Panc1 (cell line): ENCODE results near the gene ERC2. TPM values are rescaled to one million over a fixed set of nuclear protein-coding genes. Genes with fewer than 3 reads are reported as not detected.

Experiments
- ATAC-seq: fragments of 200-7000 bp; cut with Tn5 transposase; 2 replicates; pipeline ENCODE4 v1.9.1; 2020; ENCODE audit warnings: mild to moderate bottlenecking, moderate library complexity
- BruUV-seq: library from RNA; stranded (reverse); fragments of 400-500 nt; replicated peaks from 2 replicates; lab custom pipeline; 2021; lab: Mats Ljungman, UMichigan
- CTCF ChIA-PET: fragments of 300-600 bp; sonication (Branson Sonifier 250); formaldehyde crosslinking; loops from one replicate; lab custom pipeline; 2022; ENCODE audit warnings: antibody characterized with exemption; lab: Charles Lee
- POLR2A ChIA-PET: fragments of 300-600 bp; sonication (Branson Sonifier 250); formaldehyde crosslinking; loops from one replicate; lab custom pipeline; 2022; ENCODE audit warnings: antibody characterized with exemption; lab: Charles Lee
- DNase-seq: peaks from one replicate; pipeline ENCODE4 v3.0.0-alpha.2; 2010; ENCODE audit warnings: low read depth, low spot score
- H3K27ac ChIP-seq: 2 replicates; pipeline ENCODE4 v1.5.1; 2011; ENCODE audit warnings: mild to moderate bottlenecking, low read length, inconsistent platforms
- H3K27me3 ChIP-seq: fragments of 200-500 bp; sonication (Bioruptor generic); 2 replicates; pipeline ENCODE4 v1.6.0; 2014; ENCODE audit warnings: low read length, inconsistent platforms; ENCODE audit not compliant: control insufficient read depth, insufficient read depth
- H3K36me3 ChIP-seq: fragments of 200-500 bp; sonication (Bioruptor generic); 2 replicates; pipeline ENCODE4 v1.5.1; 2014; ENCODE audit warnings: inconsistent platforms, mild to moderate bottlenecking, low read length, moderate library complexity; ENCODE audit not compliant: control insufficient read depth, insufficient read depth
- H3K4me1 ChIP-seq: 2 replicates; pipeline ENCODE4 v1.5.1; 2011; ENCODE audit warnings: inconsistent platforms, mild to moderate bottlenecking, low read length, moderate library complexity; ENCODE audit not compliant: control insufficient read depth, insufficient read depth
- H3K4me3 ChIP-seq, 2 experiments: 2 replicates each; pipeline ENCODE4 v1.5.1; 2011 to 2012; ENCODE audit warnings: low read depth in 2 of 2, low read length in 2 of 2, mild to moderate bottlenecking in 2 of 2, inconsistent platforms in 1 of 2, moderate library complexity in 1 of 2
- H3K9me3 ChIP-seq: fragments of 200-500 bp; sonication (Bioruptor generic); 2 replicates; pipeline ENCODE4 v1.5.1; 2014; ENCODE audit warnings: low read depth, mild to moderate bottlenecking, inconsistent platforms, low read length, moderate library complexity; ENCODE audit not compliant: control insufficient read depth, insufficient read depth
- CTCF ChIP-seq: fragments of 450-650 bp; IDR thresholded peaks from 2 replicates; pipeline ENCODE4 v1.5.1; 2017; ENCODE audit warnings: mild to moderate bottlenecking
- POLR2AphosphoS5 ChIP-seq: IDR thresholded peaks from 2 replicates; pipeline ENCODE4 v1.6.1; 2012; ENCODE audit warnings: mild to moderate bottlenecking, low read depth, low read length, moderate library complexity
- SIN3A ChIP-seq: IDR thresholded peaks from 2 replicates; pipeline ENCODE4 v1.6.1; 2012; ENCODE audit warnings: low read depth, mild to moderate bottlenecking, low read length, moderate library complexity, borderline replicate concordance; ENCODE audit not compliant: insufficient read depth
- TCF7L2 ChIP-seq: IDR thresholded peaks from 2 replicates; pipeline ENCODE4 v1.6.1; 2011; ENCODE audit warnings: mild to moderate bottlenecking, low read depth, low read length, inconsistent platforms
- in situ Hi-C: cut with HindIII; loops from 2 replicates; pipeline ENCODE4 v1.10.0; 2016; ENCODE audit warnings: low sequenced_read_pairs, low pct_unique_long_range_greater_than_20kb
- intact Hi-C: fragments of 100-400 bp; cut with micrococcal nuclease; formaldehyde crosslinking; loops from one replicate; pipeline ENCODE4 v1.10.0; 2022; ENCODE audit not compliant: unreplicated experiment
- total RNA-seq: library from RNA; stranded (reverse); gene quantifications from one replicate; pipeline ENCODE4 v1.2.1, GENCODE V29; 2021; ENCODE audit not compliant: unreplicated experiment
- TF ChIP-seq, protein P1 (sequence below), 2 experiments: IDR thresholded peaks; 2 replicates each; pipeline ENCODE4 v1.6.1; 2011 to 2012; ENCODE audit warnings: low read depth in 2 of 2, control low read depth in 1 of 2, low read length in 1 of 2, mild to moderate bottlenecking in 1 of 2, moderate library complexity in 1 of 2; ENCODE audit not compliant: insufficient read depth in 1 of 2

Gene ERC2
- total RNA-seq, 1 experiment from 2014 or later: 0.33 TPM

DNA sequence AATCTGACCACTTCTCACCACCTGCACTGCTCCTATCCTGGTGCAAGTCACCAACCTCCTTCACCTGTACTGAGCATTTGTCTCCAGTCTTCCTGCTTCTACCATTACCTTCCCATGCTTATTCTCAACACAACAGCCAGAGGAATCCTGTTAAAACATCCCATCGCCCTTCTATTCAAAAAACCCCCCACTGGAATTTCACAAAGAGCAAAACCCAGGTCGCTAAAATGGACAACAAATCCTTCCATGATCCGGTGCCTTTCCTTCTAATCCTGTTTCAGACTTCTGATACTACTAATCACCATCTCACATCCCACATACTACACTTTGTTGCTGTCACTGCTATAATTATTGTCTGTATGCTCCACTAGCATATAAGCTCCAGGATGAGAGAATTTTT lies 85.2 kb downstream of the ERC2 start:
- no peaks in the 10 kb centered on the region for H3K9me3 ChIP-seq
- no TSS peak for BruUV-seq
- no peak overlapping the region for H3K4me3 ChIP-seq
- no peaks in the 10 kb centered on the region for H3K36me3 ChIP-seq
- ChIA-PET CTCF (no interaction called here), POLR2A (no interaction called here)
- H3K27ac ChIP-seq: no peak overlapping the region
- TF ChIP-seq TCF7L2 (no peak), POLR2AphosphoS5 (no peak), SIN3A (no peak), CTCF (no peak)
- TF ChIP-seq, protein P1, sequence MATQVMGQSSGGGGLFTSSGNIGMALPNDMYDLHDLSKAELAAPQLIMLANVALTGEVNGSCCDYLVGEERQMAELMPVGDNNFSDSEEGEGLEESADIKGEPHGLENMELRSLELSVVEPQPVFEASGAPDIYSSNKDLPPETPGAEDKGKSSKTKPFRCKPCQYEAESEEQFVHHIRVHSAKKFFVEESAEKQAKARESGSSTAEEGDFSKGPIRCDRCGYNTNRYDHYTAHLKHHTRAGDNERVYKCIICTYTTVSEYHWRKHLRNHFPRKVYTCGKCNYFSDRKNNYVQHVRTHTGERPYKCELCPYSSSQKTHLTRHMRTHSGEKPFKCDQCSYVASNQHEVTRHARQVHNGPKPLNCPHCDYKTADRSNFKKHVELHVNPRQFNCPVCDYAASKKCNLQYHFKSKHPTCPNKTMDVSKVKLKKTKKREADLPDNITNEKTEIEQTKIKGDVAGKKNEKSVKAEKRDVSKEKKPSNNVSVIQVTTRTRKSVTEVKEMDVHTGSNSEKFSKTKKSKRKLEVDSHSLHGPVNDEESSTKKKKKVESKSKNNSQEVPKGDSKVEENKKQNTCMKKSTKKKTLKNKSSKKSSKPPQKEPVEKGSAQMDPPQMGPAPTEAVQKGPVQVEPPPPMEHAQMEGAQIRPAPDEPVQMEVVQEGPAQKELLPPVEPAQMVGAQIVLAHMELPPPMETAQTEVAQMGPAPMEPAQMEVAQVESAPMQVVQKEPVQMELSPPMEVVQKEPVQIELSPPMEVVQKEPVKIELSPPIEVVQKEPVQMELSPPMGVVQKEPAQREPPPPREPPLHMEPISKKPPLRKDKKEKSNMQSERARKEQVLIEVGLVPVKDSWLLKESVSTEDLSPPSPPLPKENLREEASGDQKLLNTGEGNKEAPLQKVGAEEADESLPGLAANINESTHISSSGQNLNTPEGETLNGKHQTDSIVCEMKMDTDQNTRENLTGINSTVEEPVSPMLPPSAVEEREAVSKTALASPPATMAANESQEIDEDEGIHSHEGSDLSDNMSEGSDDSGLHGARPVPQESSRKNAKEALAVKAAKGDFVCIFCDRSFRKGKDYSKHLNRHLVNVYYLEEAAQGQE (IDR thresholded peaks at IDR 0.05; ENCODE audit: insufficient read depth in 1 of 2, low read depth in 2 of 2, low read length in 1 of 2): no peak
- in situ Hi-C loops: no loop called here
- H3K27me3 ChIP-seq: no peaks in the 10 kb centered on the region
- intact Hi-C loops: no loop called here
- H3K4me1 ChIP-seq: no peaks in the 10 kb centered on the region
- DNase-seq (no peak), ATAC-seq (no peak)

GRCh38 chr3:56379723-56380287 lies 88.5 kb downstream of the ERC2 start:
- ATAC-seq (no peak), DNase-seq (no peak)
- no peak for TF ChIP-seq CTCF
- TF ChIP-seq TCF7L2: no peak
- no peaks in the 10 kb centered on the region for H3K9me3 ChIP-seq
- H3K36me3 ChIP-seq: no peaks in the 10 kb centered on the region
- in situ Hi-C loops (no loop called here), intact Hi-C loops (no loop called here)
- H3K27me3 ChIP-seq: no peaks in the 10 kb centered on the region
- CTCF ChIA-PET: no interaction called here
- POLR2A ChIA-PET: no interaction called here
- no peak overlapping the region for H3K27ac ChIP-seq
- no peak overlapping the region for H3K4me3 ChIP-seq
- BruUV-seq: no TSS peak
- no peaks in the 10 kb centered on the region for H3K4me1 ChIP-seq

DNA sequence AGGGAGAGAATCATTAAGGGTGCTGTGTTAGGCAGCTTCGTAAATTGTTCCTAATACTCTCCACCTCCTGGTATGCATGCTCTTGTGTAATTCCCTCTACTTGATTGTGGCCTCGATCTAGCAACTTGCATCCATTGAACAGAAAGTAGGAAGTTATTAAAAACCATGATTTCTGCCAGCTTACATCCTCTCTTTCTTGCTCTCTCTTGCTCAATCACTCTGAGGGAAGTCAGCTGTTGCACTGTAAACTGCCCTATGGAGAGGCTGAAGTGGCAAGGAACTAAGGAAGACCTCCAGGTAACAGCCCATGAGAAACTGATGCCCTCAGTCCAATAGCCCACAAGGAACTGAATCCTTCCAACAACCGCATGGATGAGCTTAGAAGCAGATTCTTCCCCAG lies 92.6 kb downstream of the ERC2 start:
- ATAC-seq (no peak), DNase-seq (no peak)
- no peak overlapping the region for H3K27ac ChIP-seq
- BruUV-seq: no TSS peak
- no peaks in the 10 kb centered on the region for H3K36me3 ChIP-seq
- ChIA-PET CTCF (no interaction called here), POLR2A (no interaction called here)
- H3K4me1 ChIP-seq: no peaks in the 10 kb centered on the region
- no peaks in the 10 kb centered on the region for H3K27me3 ChIP-seq
- intact Hi-C loops (no loop called here), in situ Hi-C loops (no loop called here)
- TF ChIP-seq TCF7L2: no peak
- TF ChIP-seq CTCF: no peak
- TF ChIP-seq SIN3A: no peak
- TF ChIP-seq, protein P1 (IDR thresholded peaks at IDR 0.05; ENCODE audit: insufficient read depth in 1 of 2, low read depth in 2 of 2, low read length in 1 of 2): no peak
- no peak for TF ChIP-seq POLR2AphosphoS5
- no peaks in the 10 kb centered on the region for H3K9me3 ChIP-seq
- H3K4me3 ChIP-seq: no peak overlapping the region
